Glutamatergic neuron (in vitro differentiated cells): ENCODE measurements around the gene SMC6. TPM values are rescaled to one million over a fixed set of nuclear protein-coding genes. Genes with fewer than 3 reads are reported as not detected.
A peak's percentile ranks its signal among the peaks of the same experiment; 100 is the strongest.

ENCODE experiments used
- DNase-seq: peaks from one replicate; pipeline ENCODE4 v3.0.0; 2022
- H3K27ac Mint-ChIP-seq: one replicate; pipeline ENCODE4 v1.8.0; 2020; ENCODE audit warnings: mild to moderate bottlenecking, mixed read lengths, inconsistent platforms; ENCODE audit not compliant: unreplicated experiment
- H3K27me3 Mint-ChIP-seq: one replicate; pipeline ENCODE4 v1.8.0; 2020; ENCODE audit warnings: mild to moderate bottlenecking, moderate library complexity, mixed read lengths, inconsistent platforms; ENCODE audit not compliant: unreplicated experiment
- H3K36me3 Mint-ChIP-seq: one replicate; pipeline ENCODE4 v1.8.0; 2020; ENCODE audit warnings: mild to moderate bottlenecking, mixed read lengths, inconsistent platforms; ENCODE audit not compliant: unreplicated experiment
- H3K4me1 Mint-ChIP-seq: one replicate; pipeline ENCODE4 v1.8.0; 2020; ENCODE audit warnings: mild to moderate bottlenecking, low read depth, mixed read lengths, inconsistent platforms; ENCODE audit not compliant: unreplicated experiment
- H3K4me3 Mint-ChIP-seq: one replicate; pipeline ENCODE4 v1.8.0; 2020; ENCODE audit warnings: mild to moderate bottlenecking, mixed read lengths, inconsistent platforms; ENCODE audit not compliant: unreplicated experiment
- H3K9me3 Mint-ChIP-seq: one replicate; pipeline ENCODE4 v1.8.0; 2020; ENCODE audit warnings: mild to moderate bottlenecking, moderate library complexity, mixed read lengths, inconsistent platforms; ENCODE audit not compliant: unreplicated experiment
- total RNA-seq: library from RNA; stranded (reverse); fragmentation: NEBNext Ultra II Directional; extraction: Animal tissue kit (Norgen Biotek cat#: 25700); gene quantifications from one replicate; pipeline ENCODE4 v1.2.1, GENCODE V29; 2021; ENCODE audit not compliant: unreplicated experiment
- TF ChIP-seq, protein P1 (sequence below): fragments of 200-600 bp; sonication (generic); IDR thresholded peaks from one replicate; pipeline ENCODE4 v1.5.0; 2021; ENCODE audit not compliant: partially characterized antibody, unreplicated experiment

The SMC6 gene
- total RNA-seq, 1 donor from 2014 or later: 61.4 TPM

DNA sequence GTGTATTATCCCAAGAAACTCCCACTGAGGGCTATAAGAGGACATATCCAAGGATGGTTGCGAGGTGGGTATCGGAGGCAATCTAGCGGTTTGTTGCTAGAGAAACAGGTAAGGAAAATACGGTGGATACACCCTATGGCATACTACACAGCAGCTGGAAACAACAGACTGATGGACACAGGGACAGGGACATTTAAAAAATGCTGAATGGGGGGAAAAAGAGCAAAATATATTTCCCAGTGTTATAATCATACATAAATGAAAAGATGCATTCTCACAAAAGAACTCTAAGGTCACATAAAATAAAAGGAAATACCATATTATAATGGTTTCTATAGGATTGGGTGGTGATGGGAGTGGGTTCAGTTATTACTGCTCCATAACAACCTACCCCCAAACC, 95.9 kb downstream of the SMC6 start:
- H3K36me3 Mint-ChIP-seq: no peaks in the 10 kb centered on the region
- no peak overlapping the region for H3K27ac Mint-ChIP-seq
- H3K27me3 Mint-ChIP-seq: no peaks in the 10 kb centered on the region
- TF ChIP-seq, protein P1, sequence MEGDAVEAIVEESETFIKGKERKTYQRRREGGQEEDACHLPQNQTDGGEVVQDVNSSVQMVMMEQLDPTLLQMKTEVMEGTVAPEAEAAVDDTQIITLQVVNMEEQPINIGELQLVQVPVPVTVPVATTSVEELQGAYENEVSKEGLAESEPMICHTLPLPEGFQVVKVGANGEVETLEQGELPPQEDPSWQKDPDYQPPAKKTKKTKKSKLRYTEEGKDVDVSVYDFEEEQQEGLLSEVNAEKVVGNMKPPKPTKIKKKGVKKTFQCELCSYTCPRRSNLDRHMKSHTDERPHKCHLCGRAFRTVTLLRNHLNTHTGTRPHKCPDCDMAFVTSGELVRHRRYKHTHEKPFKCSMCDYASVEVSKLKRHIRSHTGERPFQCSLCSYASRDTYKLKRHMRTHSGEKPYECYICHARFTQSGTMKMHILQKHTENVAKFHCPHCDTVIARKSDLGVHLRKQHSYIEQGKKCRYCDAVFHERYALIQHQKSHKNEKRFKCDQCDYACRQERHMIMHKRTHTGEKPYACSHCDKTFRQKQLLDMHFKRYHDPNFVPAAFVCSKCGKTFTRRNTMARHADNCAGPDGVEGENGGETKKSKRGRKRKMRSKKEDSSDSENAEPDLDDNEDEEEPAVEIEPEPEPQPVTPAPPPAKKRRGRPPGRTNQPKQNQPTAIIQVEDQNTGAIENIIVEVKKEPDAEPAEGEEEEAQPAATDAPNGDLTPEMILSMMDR: no peak
- no peak for DNase-seq
- H3K4me3 Mint-ChIP-seq: peak overlapping the region; percentile 45
- H3K9me3 Mint-ChIP-seq: no peaks in the 10 kb centered on the region
- H3K4me1 Mint-ChIP-seq: peaks cover 12% of the 10 kb centered on the region

GRCh38 chr2:17652681-17653394, 100.8 kb downstream of the SMC6 start:
- Mint-ChIP-seq H3K27ac (no peak overlapping the region), H3K36me3 (peaks cover 4% of the 10 kb centered on the region), H3K4me1 (peaks cover 6% of the 10 kb centered on the region), H3K27me3 (peaks cover 3% of the 10 kb centered on the region), H3K9me3 (peaks cover 3% of the 10 kb centered on the region), H3K4me3 (no peak overlapping the region)
- TF ChIP-seq, protein P1: no peak
- DNase-seq: no peak

DNA sequence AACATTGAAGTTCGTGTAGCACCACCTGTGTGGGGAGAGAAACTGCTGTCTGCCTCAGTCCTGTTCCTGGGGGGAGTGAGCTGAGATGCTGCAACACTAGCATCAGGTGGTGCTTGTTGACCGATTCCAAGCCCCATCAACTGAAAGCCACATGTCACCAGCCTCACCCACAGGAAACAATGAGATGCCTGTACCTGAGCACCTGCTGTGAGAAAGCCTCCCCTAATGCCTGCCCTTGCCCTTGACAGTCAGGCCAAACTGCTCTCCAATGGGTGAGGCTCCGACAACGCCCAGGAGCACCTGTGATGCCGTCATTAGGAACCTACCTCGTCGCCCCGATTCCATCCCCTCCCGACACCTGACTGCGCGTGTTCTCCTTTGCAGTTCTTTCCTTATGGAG, 104.6 kb downstream of the SMC6 start:
- TF ChIP-seq, protein P1: no peak
- DNase-seq: no peak
- no peaks in the 10 kb centered on the region for H3K4me1 Mint-ChIP-seq
- no peak overlapping the region for H3K4me3 Mint-ChIP-seq
- peaks cover 3% of the 10 kb centered on the region for H3K9me3 Mint-ChIP-seq
- H3K36me3 Mint-ChIP-seq: peaks cover 4% of the 10 kb centered on the region
- peaks cover 3% of the 10 kb centered on the region for H3K27me3 Mint-ChIP-seq
- H3K27ac Mint-ChIP-seq: no peak overlapping the region

DNA sequence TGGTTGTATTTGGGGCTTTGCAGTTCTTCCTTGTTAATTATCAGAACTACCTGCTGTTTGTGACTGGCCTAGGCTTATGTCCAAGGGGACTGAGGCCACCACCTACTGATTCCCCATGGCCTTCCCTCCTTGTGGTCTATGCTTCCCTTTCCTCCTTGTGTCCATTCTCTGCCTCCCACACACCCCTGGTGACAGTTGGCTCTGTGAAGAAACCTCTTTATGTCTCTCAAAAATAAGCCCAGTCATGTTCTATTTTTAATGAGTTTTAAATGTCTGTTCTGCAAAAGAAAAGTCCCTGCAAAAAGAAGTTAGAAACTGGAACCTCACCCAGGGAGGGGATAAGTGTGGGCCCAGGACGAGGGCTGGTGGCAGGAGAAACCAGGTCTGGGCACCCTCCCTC, 105.0 kb downstream of the SMC6 start:
- Mint-ChIP-seq H3K36me3 (peaks cover 4% of the 10 kb centered on the region), H3K27me3 (peaks cover 3% of the 10 kb centered on the region), H3K4me3 (no peak overlapping the region), H3K4me1 (no peaks in the 10 kb centered on the region), H3K27ac (no peak overlapping the region), H3K9me3 (peaks cover 3% of the 10 kb centered on the region)
- TF ChIP-seq, protein P1: no peak
- DNase-seq: no peak

- peaks cover 3% of the 10 kb centered on the region for H3K27me3 Mint-ChIP-seq
- no peak for DNase-seq
- TF ChIP-seq, protein P1: no peak
- H3K4me1 Mint-ChIP-seq: no peaks in the 10 kb centered on the region
- no peak overlapping the region for H3K4me3 Mint-ChIP-seq
- H3K36me3 Mint-ChIP-seq: peaks cover 4% of the 10 kb centered on the region
- peaks cover 5% of the 10 kb centered on the region for H3K9me3 Mint-ChIP-seq
- no peak overlapping the region for H3K27ac Mint-ChIP-seq
Measured at GRCh38 chr2:17646838-17647701, 106.5 kb downstream of the SMC6 start.
